NCI-H82 (cell line): ENCODE data around the gene IGDCC3.
"Not testable (repeated sequence)": the region's sequence is repeated elsewhere in the genome, so short reads cannot be mapped to it uniquely, and the experiment has no call there.

ENCODE experiments used
- DNase-seq: peaks from one replicate; lab custom pipeline; 2025; lab: John Stamatoyannopoulos, UW

IGDCC3 gene

GRCh38 chr15:65370885-65371284, 6.9 kb downstream of the IGDCC3 start:
- DNase-seq: no peak

- DNase-seq: no peak
Measured at GRCh38 chr15:65369651-65370050, 8.2 kb downstream of the IGDCC3 start.

GRCh38 chr15:65369212-65369547, 8.6 kb downstream of the IGDCC3 start:
- DNase-seq: no peak

- peak; percentile 79 for DNase-seq
Measured at GRCh38 chr15:65368302-65369211, 9.2 kb downstream of the IGDCC3 start.

GRCh38 chr15:65366122-65366892, 11.5 kb downstream of the IGDCC3 start:
- no peak for DNase-seq

- no peak for DNase-seq
Measured at GRCh38 chr15:65365229-65365628, 12.6 kb downstream of the IGDCC3 start.

GRCh38 chr15:65363766-65364165, 14.0 kb downstream of the IGDCC3 start:
- no peak for DNase-seq

GRCh38 chr15:65363306-65363705, 14.5 kb downstream of the IGDCC3 start:
- no peak for DNase-seq

GRCh38 chr15:65362491-65362890, 15.3 kb downstream of the IGDCC3 start:
- DNase-seq: no peak

- no peak for DNase-seq
Measured at GRCh38 chr15:65361708-65362459, 15.9 kb downstream of the IGDCC3 start.

- no peak for DNase-seq
Measured at GRCh38 chr15:65360506-65360905, 17.3 kb downstream of the IGDCC3 start.

GRCh38 chr15:65355988-65356353, 21.8 kb downstream of the IGDCC3 start:
- DNase-seq: no peak

GRCh38 chr15:65355173-65355987, 22.4 kb downstream of the IGDCC3 start:
- DNase-seq: peak; percentile 80

- no peak for DNase-seq
Measured at GRCh38 chr15:65354835-65355172, 23.0 kb downstream of the IGDCC3 start.

GRCh38 chr15:65351972-65352371, 25.8 kb downstream of the IGDCC3 start:
- DNase-seq: not testable (repeated sequence)

- DNase-seq: no peak
Measured at GRCh38 chr15:65349338-65349737, 28.5 kb downstream of the IGDCC3 start.

GRCh38 chr15:65347756-65348155, 30.0 kb downstream of the IGDCC3 start:
- not testable (repeated sequence) for DNase-seq

- DNase-seq: no peak
Measured at GRCh38 chr15:65346856-65347598, 30.8 kb downstream of the IGDCC3 start.

- no peak for DNase-seq
Measured at GRCh38 chr15:65344914-65345275, 32.9 kb downstream of the IGDCC3 start.

- no peak for DNase-seq
Measured at GRCh38 chr15:65344214-65344913, 33.4 kb downstream of the IGDCC3 start.
